ENCODE measurements around the gene MCTP2. TPM values are rescaled to one million over a fixed set of nuclear protein-coding genes. Genes with fewer than 3 reads are reported as not detected.

MCTP2 gene
- total and polyA plus RNA-seq, 9 of the 15 experiments (the other 6 are each of a cell fraction or from before 2014, with no cell fraction given): 0.07 TPM; not detected in 8

GRCh38 chr15:94272251-94272898, 41.0 kb downstream of the MCTP2 start:
- H3K9me1 ChIP-seq (ENCODE audit: control insufficient read depth, insufficient read depth, low read length): no peaks in the 10 kb centered on the region
- DNase-seq (ENCODE audit: extremely low read depth in 1 of 4, low spot score in 3 of 4) (no peak), FAIRE-seq (no peak), ATAC-seq (no peak)
- in situ Hi-C loops (cut with MboI) (no loop called here), intact Hi-C loops (cut with micrococcal nuclease) (no loop called here)
- H3K9me3 ChIP-seq (replicated peaks; ENCODE audit: control insufficient read depth, insufficient read depth, low read depth, low read length): 0 out of 2 replicates have a peak, but pooled peaks cover 2% of the 10 kb centered on the region
- H3K27me3 ChIP-seq (ENCODE audit: control insufficient read depth in 2 of 2, insufficient read depth in 2 of 2, low read length in 2 of 2): no peaks in the 10 kb centered on the region
- no peak overlapping the region for H3K9ac ChIP-seq (ENCODE audit: insufficient read depth in 1 of 2, low read depth in 2 of 2, low read length in 2 of 2)
- no peaks in the 10 kb centered on the region for H3K79me2 ChIP-seq (ENCODE audit: control insufficient read depth, insufficient read depth, low read length)
- H3K27ac ChIP-seq (ENCODE audit: extremely low read depth, low read depth, low read length): no peak overlapping the region
- BruUV-seq (replicated peaks): no TSS peak
- 1% methylated on average over 7 of the region's 7 CpGs for WGBS (ENCODE audit: insufficient coverage, low coverage, missing lambda C conversion rate)
- H2AFZ ChIP-seq (ENCODE audit: low read depth, low read length): no peak overlapping the region
- H3K4me1 ChIP-seq (replicated peaks in 1 of 2; ENCODE audit: control insufficient read depth in 2 of 2, insufficient read depth in 2 of 2, low read length in 2 of 2): no peaks in the 10 kb centered on the region
- no peaks in the 10 kb centered on the region for H3K36me3 ChIP-seq (ENCODE audit: control insufficient read depth, insufficient read depth, low read length)
- H3K4me3 ChIP-seq: no peak overlapping the region
- POLR2A ChIA-PET: no interaction called here
- H3K4me2 ChIP-seq (ENCODE audit: insufficient read depth, low read length): no peak overlapping the region
- TF ChIP-seq, protein P1, sequence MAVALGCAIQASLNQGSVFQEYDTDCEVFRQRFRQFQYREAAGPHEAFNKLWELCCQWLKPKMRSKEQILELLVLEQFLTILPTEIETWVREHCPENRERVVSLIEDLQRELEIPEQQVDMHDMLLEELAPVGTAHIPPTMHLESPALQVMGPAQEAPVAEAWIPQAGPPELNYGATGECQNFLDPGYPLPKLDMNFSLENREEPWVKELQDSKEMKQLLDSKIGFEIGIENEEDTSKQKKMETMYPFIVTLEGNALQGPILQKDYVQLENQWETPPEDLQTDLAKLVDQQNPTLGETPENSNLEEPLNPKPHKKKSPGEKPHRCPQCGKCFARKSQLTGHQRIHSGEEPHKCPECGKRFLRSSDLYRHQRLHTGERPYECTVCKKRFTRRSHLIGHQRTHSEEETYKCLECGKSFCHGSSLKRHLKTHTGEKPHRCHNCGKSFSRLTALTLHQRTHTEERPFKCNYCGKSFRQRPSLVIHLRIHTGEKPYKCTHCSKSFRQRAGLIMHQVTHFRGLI (CRISPR knock-in tag; IDR thresholded peaks at IDR 0.05): no peak
- TF ChIP-seq ZNF740 (CRISPR knock-in tag; IDR thresholded peaks at IDR 0.05): no peak
- no peak for TF ChIP-seq ZNF740 (tag; IDR thresholded peaks at IDR 0.05)
- TF ChIP-seq NELFE (IDR thresholded peaks at IDR 0.05; ENCODE audit: insufficient read depth, insufficient read length): no peak
- no peak for TF ChIP-seq ZNF140 (CRISPR knock-in tag; IDR thresholded peaks at IDR 0.05)
- no peak for TF ChIP-seq CSDE1 (IDR thresholded peaks at IDR 0.05)
- CTCF ChIA-PET (ENCODE audit: low intra/inter-chr PET ratio): no interaction called here
- H4K20me1 ChIP-seq (replicated peaks; ENCODE audit: control insufficient read depth, insufficient read depth, low read length): no peaks in the 10 kb centered on the region

All from K562 (cell line).